CD1c-positive myeloid dendritic cell (primary cell): ENCODE data around the gene F13A1.
A peak's percentile ranks its signal among the peaks of the same experiment; 100 is the strongest.

ENCODE experiments used
- DNase-seq: peaks from one replicate; pipeline ENCODE4 v3.0.0-alpha.2; 2016; ENCODE audit errors: extremely low spot score

The F13A1 gene

GRCh38 chr6:6243846-6244245 is 76.6 kb downstream of the F13A1 start:
- DNase-seq = no peak

- no peak for DNase-seq
Observed at GRCh38 chr6:6239598-6240581, 80.6 kb downstream of the F13A1 start.

- DNase-seq = no peak
Observed at GRCh38 chr6:6236730-6237469, 83.6 kb downstream of the F13A1 start.

GRCh38 chr6:6235786-6236185 is 84.7 kb downstream of the F13A1 start:
- DNase-seq = no peak

GRCh38 chr6:6234963-6235362 is 85.5 kb downstream of the F13A1 start:
- DNase-seq = no peak

- no peak for DNase-seq
Observed at GRCh38 chr6:6230286-6230685, 90.2 kb downstream of the F13A1 start.

- DNase-seq = no peak
Observed at GRCh38 chr6:6227896-6228295, 92.6 kb downstream of the F13A1 start.

- DNase-seq = no peak
Observed at GRCh38 chr6:6225885-6226529, 94.5 kb downstream of the F13A1 start.

GRCh38 chr6:6224933-6225486 is 95.5 kb downstream of the F13A1 start:
- no peak for DNase-seq

GRCh38 chr6:6221787-6222535 is 98.5 kb downstream of the F13A1 start:
- peak; percentile 14 for DNase-seq

GRCh38 chr6:6220718-6221117 is 99.7 kb downstream of the F13A1 start:
- DNase-seq = no peak

GRCh38 chr6:6219716-6220115 is 100.7 kb downstream of the F13A1 start:
- DNase-seq = no peak

GRCh38 chr6:6218759-6219085 is 101.7 kb downstream of the F13A1 start:
- no peak for DNase-seq

GRCh38 chr6:6217855-6218758 is 102.4 kb downstream of the F13A1 start:
- DNase-seq = no peak

GRCh38 chr6:6210994-6211393 is 109.5 kb downstream of the F13A1 start:
- no peak for DNase-seq

- DNase-seq = no peak
Observed at GRCh38 chr6:6202886-6203285, 117.6 kb downstream of the F13A1 start.

GRCh38 chr6:6201200-6201599 is 119.3 kb downstream of the F13A1 start:
- DNase-seq = no peak

- DNase-seq = no peak
Observed at GRCh38 chr6:6199678-6200077, 120.8 kb downstream of the F13A1 start.

- no peak for DNase-seq
Observed at GRCh38 chr6:6196762-6197161, 123.7 kb downstream of the F13A1 start.

GRCh38 chr6:6195080-6195479 is 125.4 kb downstream of the F13A1 start:
- DNase-seq = no peak
